Activated CD8-positive, alpha-beta T cell treated with anti-CD3 and anti-CD28 coated beads for 36 hours (primary cell): Measurements from ENCODE around the gene RELN. TPM values are rescaled to one million over a fixed set of nuclear protein-coding genes. Genes with fewer than 3 reads are reported as not detected.

Experiments used
- ATAC-seq: fragments of 200-7000 bp; cut with Tn5 transposase; one replicate; pipeline ENCODE4 v1.10.0; 2021; ENCODE audit warnings: mild to moderate bottlenecking, moderate library complexity
- CTCF ChIA-PET: fragments of 350-600 bp; sonication (Branson Sonifier 250); formaldehyde crosslinking; loops from one replicate; lab custom pipeline; 2021; ENCODE audit warnings: antibody characterized with exemption; lab: Charles Lee
- POLR2A ChIA-PET: fragments of 350-600 bp; sonication (Branson Sonifier 250); formaldehyde crosslinking; loops from one replicate; lab custom pipeline; 2021; ENCODE audit warnings: antibody characterized with exemption; lab: Charles Lee
- DNase-seq: peaks from one replicate; pipeline ENCODE4 v3.0.0-alpha.2; 2020
- H3K27ac Mint-ChIP-seq: one replicate; pipeline ENCODE4 v1.8.0; 2021; ENCODE audit warnings: mild to moderate bottlenecking, mixed read lengths
- H3K27me3 Mint-ChIP-seq: one replicate; pipeline ENCODE4 v1.8.0; 2021; ENCODE audit warnings: mixed read lengths
- H3K36me3 Mint-ChIP-seq: one replicate; pipeline ENCODE4 v1.8.0; 2021; ENCODE audit warnings: low read depth, mixed read lengths
- H3K4me1 Mint-ChIP-seq: one replicate; pipeline ENCODE4 v1.8.0; 2021; ENCODE audit warnings: low read depth, mixed read lengths
- H3K4me3 Mint-ChIP-seq: one replicate; pipeline ENCODE4 v1.8.0; 2021; ENCODE audit warnings: mild to moderate bottlenecking, moderate library complexity, mixed read lengths
- H3K9me3 Mint-ChIP-seq: one replicate; pipeline ENCODE4 v1.8.0; 2021; ENCODE audit warnings: mixed read lengths
- CTCF ChIP-seq: fragments of 200-600 bp; IDR thresholded peaks from one replicate; pipeline ENCODE4 v1.8.0; 2022; ENCODE audit warnings: antibody characterized with exemption, mild to moderate bottlenecking
- intact Hi-C: fragments of 100-400 bp; cut with micrococcal nuclease; formaldehyde crosslinking; loops from one replicate; pipeline ENCODE4 v1.10.0; 2022
- total RNA-seq, 2 experiments: library from RNA; stranded (reverse); gene quantifications; one replicate each; pipeline ENCODE4 v1.2.3, GENCODE V29; 2021

Gene RELN
- total RNA-seq, 2 experiments from 2014 or later = not detected

DNA sequence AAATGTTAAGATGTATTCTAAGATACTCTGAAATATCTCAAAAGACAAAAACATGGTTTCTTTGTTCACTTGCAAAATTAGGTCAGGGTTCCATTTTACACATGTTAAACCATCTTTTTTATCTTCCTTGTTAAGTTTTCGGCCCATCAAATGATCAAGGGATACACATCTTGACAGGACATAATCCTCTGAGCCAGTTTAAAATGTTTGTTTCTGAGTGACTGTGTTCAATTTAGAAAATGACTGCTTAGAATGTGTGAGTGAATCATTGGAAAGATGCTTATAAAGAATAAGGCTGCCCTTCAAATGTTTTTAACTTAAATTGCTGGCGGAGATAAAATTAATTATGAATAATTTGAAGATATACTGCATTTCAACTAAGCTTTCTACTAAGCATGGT, 447.5 kb downstream of the RELN start:
- intact Hi-C loops = no loop called here
- no peak for DNase-seq
- Mint-ChIP-seq H3K9me3 (no peaks in the 10 kb centered on the region), H3K4me1 (no peaks in the 10 kb centered on the region), H3K27me3 (peaks cover 7% of the 10 kb centered on the region), H3K27ac (no peak overlapping the region), H3K4me3 (no peak overlapping the region), H3K36me3 (no peaks in the 10 kb centered on the region)
- POLR2A ChIA-PET = no interaction called here
- TF ChIP-seq CTCF = no peak
- no peak for ATAC-seq
- CTCF ChIA-PET = no interaction called here

DNA sequence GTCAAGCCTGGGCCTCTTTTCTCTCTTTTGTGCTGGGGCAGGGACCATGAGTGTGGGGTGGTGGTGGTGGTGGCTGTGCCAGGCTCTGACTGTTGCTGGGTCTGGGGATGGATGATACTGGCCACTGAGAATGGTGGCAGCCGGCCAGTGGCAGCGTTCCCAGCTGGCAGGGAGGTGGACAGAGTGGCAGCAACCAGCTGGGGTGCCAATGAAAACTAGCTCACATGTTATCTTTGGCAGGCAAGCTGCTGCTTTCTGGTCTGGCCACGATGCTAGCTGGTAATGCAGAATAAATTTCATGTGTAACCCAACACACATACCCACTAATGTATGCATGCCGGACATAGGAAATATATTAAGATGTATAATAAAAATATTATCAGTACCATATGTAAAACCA, 448.4 kb downstream of the RELN start:
- no peaks in the 10 kb centered on the region for H3K4me1 Mint-ChIP-seq
- H3K27me3 Mint-ChIP-seq = peaks cover 4% of the 10 kb centered on the region
- DNase-seq = no peak
- intact Hi-C loops = no loop called here
- no peaks in the 10 kb centered on the region for H3K36me3 Mint-ChIP-seq
- no peak for ATAC-seq
- no peak for TF ChIP-seq CTCF
- H3K27ac Mint-ChIP-seq = no peak overlapping the region
- H3K9me3 Mint-ChIP-seq = no peaks in the 10 kb centered on the region
- no peak overlapping the region for H3K4me3 Mint-ChIP-seq
- CTCF ChIA-PET = no interaction called here
- POLR2A ChIA-PET = no interaction called here

DNA sequence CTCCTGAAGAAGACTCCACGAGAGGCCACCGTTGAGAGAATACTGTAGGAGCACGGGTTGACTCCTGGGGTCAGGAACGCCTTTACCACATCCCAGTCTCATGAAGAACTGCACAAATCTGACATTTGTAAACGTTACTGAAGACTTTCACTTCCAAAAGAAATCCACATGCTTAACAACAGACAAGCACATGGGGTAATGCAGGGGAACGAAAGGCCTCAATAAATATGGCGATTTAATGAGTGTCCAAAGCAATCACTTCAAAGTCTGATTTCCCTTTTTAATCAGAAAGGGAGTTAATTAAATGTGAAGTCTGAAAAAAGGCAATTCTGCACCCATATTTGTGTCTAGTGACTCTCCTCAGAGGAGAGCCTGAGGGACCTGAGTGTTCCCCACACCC, 449.1 kb downstream of the RELN start:
- TF ChIP-seq CTCF = no peak
- H3K27ac Mint-ChIP-seq = no peak overlapping the region
- H3K4me3 Mint-ChIP-seq = no peak overlapping the region
- ATAC-seq = no peak
- ChIA-PET CTCF (no interaction called here), POLR2A (no interaction called here)
- no peaks in the 10 kb centered on the region for H3K36me3 Mint-ChIP-seq
- DNase-seq = no peak
- peaks cover 2% of the 10 kb centered on the region for H3K27me3 Mint-ChIP-seq
- intact Hi-C loops = no loop called here
- no peaks in the 10 kb centered on the region for H3K4me1 Mint-ChIP-seq
- H3K9me3 Mint-ChIP-seq = no peaks in the 10 kb centered on the region

DNA sequence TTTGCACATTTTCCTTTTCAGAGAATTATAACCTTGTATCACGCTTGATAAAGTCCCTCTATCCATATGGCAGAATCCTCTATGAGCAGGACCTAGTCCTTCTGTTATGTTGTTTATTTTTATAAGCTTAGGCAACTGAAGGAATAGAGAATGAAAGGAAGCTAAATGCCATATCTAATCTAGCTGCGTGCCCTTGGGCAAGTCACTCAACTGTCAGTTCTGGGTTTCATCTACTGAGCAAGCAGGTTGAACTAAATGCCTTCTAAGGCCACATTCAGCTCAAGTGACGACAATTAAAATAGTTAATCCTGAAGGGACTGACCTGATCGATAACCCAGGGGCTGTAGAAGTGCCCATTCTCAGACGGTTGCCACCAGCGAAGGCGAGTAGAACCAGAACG, 449.6 kb downstream of the RELN start:
- TF ChIP-seq CTCF = no peak
- DNase-seq (no peak), ATAC-seq (no peak)
- H3K36me3 Mint-ChIP-seq = no peaks in the 10 kb centered on the region
- intact Hi-C loops = no loop called here
- ChIA-PET CTCF (no interaction called here), POLR2A (no interaction called here)
- no peak overlapping the region for H3K4me3 Mint-ChIP-seq
- no peaks in the 10 kb centered on the region for H3K4me1 Mint-ChIP-seq
- no peak overlapping the region for H3K27ac Mint-ChIP-seq
- no peaks in the 10 kb centered on the region for H3K9me3 Mint-ChIP-seq
- H3K27me3 Mint-ChIP-seq = peaks cover 2% of the 10 kb centered on the region

DNA sequence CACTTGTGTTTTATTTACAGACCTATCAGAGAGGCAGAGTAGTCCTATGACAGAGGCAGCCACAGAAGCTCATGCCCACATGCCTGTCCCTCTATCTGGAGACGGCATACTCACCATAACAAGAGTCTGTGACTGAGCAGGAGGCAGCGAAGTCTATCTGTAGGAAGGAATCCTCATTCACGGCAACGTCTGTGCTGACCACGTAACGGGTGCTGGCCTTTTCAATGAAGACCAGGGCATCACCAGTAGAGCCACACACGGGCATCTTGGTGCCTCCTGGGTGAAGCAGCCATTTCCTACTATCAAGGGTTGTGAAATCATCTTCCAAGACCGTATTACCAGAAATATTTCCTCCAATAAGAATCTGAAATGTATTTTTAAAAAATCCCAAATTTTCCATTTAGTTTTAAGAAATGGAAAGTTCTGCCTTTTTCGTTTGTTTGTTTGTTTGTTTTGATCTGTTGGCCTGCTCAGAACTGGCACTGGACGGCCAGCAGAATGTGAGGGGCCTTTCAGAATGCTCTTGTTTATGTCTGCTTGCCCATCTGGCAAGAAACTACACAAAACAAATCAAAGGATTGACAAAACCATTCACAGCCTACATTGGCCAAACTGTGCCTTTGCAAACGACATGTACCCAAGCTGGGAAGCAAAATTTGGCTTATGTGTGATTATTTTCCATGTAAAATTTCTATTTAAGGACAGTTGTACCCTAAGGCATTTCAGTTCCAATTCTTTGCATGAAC, 450.3 kb downstream of the RELN start:
- Mint-ChIP-seq H3K4me3 (no peak overlapping the region), H3K27ac (no peak overlapping the region), H3K27me3 (peaks cover 2% of the 10 kb centered on the region), H3K9me3 (no peaks in the 10 kb centered on the region), H3K36me3 (no peaks in the 10 kb centered on the region), H3K4me1 (no peaks in the 10 kb centered on the region)
- intact Hi-C loops = no loop called here
- TF ChIP-seq CTCF = no peak
- ChIA-PET POLR2A (no interaction called here), CTCF (no interaction called here)
- ATAC-seq (no peak), DNase-seq (no peak)
